Neural cell (in vitro differentiated cells): Measurements from ENCODE around the gene RHOT2. TPM values are rescaled to one million over a fixed set of nuclear protein-coding genes. Genes with fewer than 3 reads are reported as not detected.

Source experiments
- H2AFZ ChIP-seq: fragments of 200-600, 300-800 bp; sonication (generic), shearing (Covaris generic); 2 replicates; pipeline ENCODE4 v1.6.0; 2014; ENCODE audit warnings: low read depth, mild to moderate bottlenecking, antibody characterized with exemption, low read length, moderate library complexity
- H3F3A ChIP-seq: fragments of 200-600 bp; shearing (Covaris generic); 2 replicates; pipeline ENCODE4 v1.6.1; 2016; ENCODE audit warnings: mild to moderate bottlenecking, moderate library complexity, mixed read lengths, antibody characterized with exemption, low read length; ENCODE audit not compliant: insufficient read depth, poor library complexity, severe bottlenecking
- H3K27ac ChIP-seq: fragments of 200-600, 300-800 bp; sonication (generic), shearing (Covaris generic); 2 replicates; pipeline ENCODE4 v1.5.1; 2014; ENCODE audit warnings: mild to moderate bottlenecking, low read length, moderate library complexity
- H3K27me3 ChIP-seq: fragments of 300-800, 200-600 bp; sonication (generic), shearing (Covaris generic); 2 replicates; pipeline ENCODE4 v1.6.0; 2014; ENCODE audit warnings: mild to moderate bottlenecking, low read depth, low read length, moderate library complexity; ENCODE audit not compliant: insufficient read depth
- H3K36me3 ChIP-seq: fragments of 300-800, 200-600 bp; sonication (generic), shearing (Covaris generic); 2 replicates; pipeline ENCODE4 v1.5.1; 2014; ENCODE audit warnings: mild to moderate bottlenecking, antibody characterized with exemption, low read length, moderate library complexity; ENCODE audit not compliant: insufficient read depth
- H3K4me2 ChIP-seq: fragments of 300-800, 200-600 bp; sonication (generic), shearing (Covaris generic); 2 replicates; pipeline ENCODE4 v1.6.0; 2014; ENCODE audit warnings: mild to moderate bottlenecking, low read length
- H3K4me3 ChIP-seq: fragments of 300-800, 200-600 bp; sonication (generic), shearing (Covaris generic); 2 replicates; pipeline ENCODE4 v1.5.1; 2014; ENCODE audit warnings: mild to moderate bottlenecking, low read length, moderate library complexity
- H3K79me2 ChIP-seq: fragments of 200-600 bp; shearing (Covaris generic); replicated peaks from 2 replicates; pipeline ENCODE4 v1.6.0; 2014; ENCODE audit warnings: mild to moderate bottlenecking, low read length, moderate library complexity; ENCODE audit not compliant: insufficient read depth
- H3K9ac ChIP-seq: fragments of 300-800, 200-600 bp; sonication (generic), shearing (Covaris generic); 2 replicates; pipeline ENCODE4 v1.6.1; 2016; ENCODE audit warnings: mild to moderate bottlenecking, low read length, mixed read lengths
- H3K9me2 ChIP-seq: fragments of 200-600 bp; shearing (Covaris generic); 2 replicates; pipeline ENCODE4 v1.6.1; 2016; ENCODE audit warnings: mild to moderate bottlenecking, low read length, mixed read lengths; ENCODE audit not compliant: insufficient read depth
- H3K9me3 ChIP-seq: fragments of 200-600, 300-800 bp; sonication (generic), shearing (Covaris generic); 2 replicates; pipeline ENCODE4 v1.6.1; 2016; ENCODE audit warnings: mild to moderate bottlenecking, mixed run types, low read length, moderate library complexity, mixed read lengths
- H4K20me1 ChIP-seq: fragments of 200-600 bp; shearing (Covaris generic); 2 replicates; pipeline ENCODE4 v1.6.1; 2016; ENCODE audit warnings: mild to moderate bottlenecking, mixed run types; ENCODE audit not compliant: insufficient read depth
- EP300 ChIP-seq: fragments of 450-650 bp; conservative IDR thresholded peaks from 2 replicates; pipeline ENCODE4 v1.6.1; 2014; ENCODE audit warnings: antibody characterized with exemption, mild to moderate bottlenecking, moderate library complexity; ENCODE audit not compliant: poor library complexity, severe bottlenecking
- EZH2 ChIP-seq: fragments of 200-600, 300-800 bp; shearing (Covaris generic), sonication (generic); IDR thresholded peaks from 2 replicates; pipeline ENCODE4 v1.6.1; 2014; ENCODE audit warnings: antibody characterized with exemption, low read length, borderline replicate concordance, mild to moderate bottlenecking; ENCODE audit not compliant: insufficient read depth, poor library complexity, severe bottlenecking
- MXI1 ChIP-seq: fragments of 450-650 bp; conservative IDR thresholded peaks from 2 replicates; pipeline ENCODE4 v1.6.1; 2014; ENCODE audit warnings: antibody characterized with exemption, mild to moderate bottlenecking; ENCODE audit not compliant: poor library complexity, severe bottlenecking
- POLR2AphosphoS5 ChIP-seq: IDR thresholded peaks from 2 replicates; pipeline ENCODE4 v1.6.1; 2012
- RAD21 ChIP-seq: fragments of 450-650 bp; conservative IDR thresholded peaks from 2 replicates; pipeline ENCODE4 v1.6.1; 2014; ENCODE audit warnings: antibody characterized with exemption, mild to moderate bottlenecking, moderate library complexity
- SMC3 ChIP-seq: fragments of 450-650 bp; conservative IDR thresholded peaks from 2 replicates; pipeline ENCODE4 v1.6.1; 2014; ENCODE audit warnings: antibody characterized with exemption, mild to moderate bottlenecking, moderate library complexity; ENCODE audit not compliant: poor library complexity
- TAF1 ChIP-seq: IDR thresholded peaks from 2 replicates; pipeline ENCODE4 v1.6.1; 2012; ENCODE audit warnings: low read depth
- polyA plus RNA-seq: library from polyadenylated mRNA; depleted of rRNA; stranded (reverse); fragments of >200 nt; gene quantifications from 2 replicates; pipeline ENCODE4 v1.2.3, GENCODE V29; 2014
- TF ChIP-seq, protein P1 (sequence below): fragments of 450-650 bp; IDR thresholded peaks from 2 replicates; pipeline ENCODE4 v1.5.1; 2014; ENCODE audit warnings: antibody characterized with exemption, mild to moderate bottlenecking, moderate library complexity; ENCODE audit not compliant: poor library complexity, severe bottlenecking
- TF ChIP-seq, protein P2 (sequence below): IDR thresholded peaks from 2 replicates; pipeline ENCODE4 v1.6.1; 2012; ENCODE audit warnings: borderline replicate concordance

Gene RHOT2
- polyA plus RNA-seq, 1 donor from 2014 or later = 132 TPM

DNA sequence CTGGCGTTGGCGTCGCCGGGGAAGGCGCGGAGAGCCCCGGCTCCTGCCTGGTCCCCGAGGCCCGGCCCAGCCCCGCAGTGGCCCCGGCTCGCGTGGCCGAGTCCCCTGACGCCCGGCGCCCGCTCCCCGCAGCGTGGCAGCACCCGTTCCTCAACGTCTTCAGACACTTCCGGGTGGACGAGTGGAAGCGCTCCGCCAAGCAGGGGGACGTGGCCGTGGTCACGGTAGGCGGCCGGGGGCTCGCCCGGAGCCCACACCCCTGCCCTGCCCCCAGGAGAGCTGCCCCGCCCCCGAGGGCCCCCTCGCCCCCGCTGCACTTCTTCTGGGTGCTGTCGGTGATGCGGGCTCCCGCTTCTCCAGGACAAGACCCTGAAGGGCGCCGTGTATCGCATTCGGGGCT lies 18.3 kb upstream of the RHOT2 start:
- Histone ChIP-seq H3K9me3 (no peaks in the 10 kb centered on the region), H3K27ac (no peak overlapping the region), H3K9me2 (no peaks in the 10 kb centered on the region), H3K27me3 (no peaks in the 10 kb centered on the region), H3K4me2 (no peak overlapping the region), H3F3A (no peaks in the 10 kb centered on the region), H3K9ac (peak overlapping the region; percentile 89), H3K36me3 (no peaks in the 10 kb centered on the region), H2AFZ (no peak overlapping the region), H3K79me2 (no peaks in the 10 kb centered on the region), H4K20me1 (no peaks in the 10 kb centered on the region), H3K4me3 (peak overlapping the region; percentile 91)
- TF ChIP-seq SMC3 (no peak), EP300 (no peak), TAF1 (no peak), EZH2 (no peak), RAD21 (no peak), MXI1 (no peak), POLR2AphosphoS5 (no peak)
- TF ChIP-seq, protein P1, sequence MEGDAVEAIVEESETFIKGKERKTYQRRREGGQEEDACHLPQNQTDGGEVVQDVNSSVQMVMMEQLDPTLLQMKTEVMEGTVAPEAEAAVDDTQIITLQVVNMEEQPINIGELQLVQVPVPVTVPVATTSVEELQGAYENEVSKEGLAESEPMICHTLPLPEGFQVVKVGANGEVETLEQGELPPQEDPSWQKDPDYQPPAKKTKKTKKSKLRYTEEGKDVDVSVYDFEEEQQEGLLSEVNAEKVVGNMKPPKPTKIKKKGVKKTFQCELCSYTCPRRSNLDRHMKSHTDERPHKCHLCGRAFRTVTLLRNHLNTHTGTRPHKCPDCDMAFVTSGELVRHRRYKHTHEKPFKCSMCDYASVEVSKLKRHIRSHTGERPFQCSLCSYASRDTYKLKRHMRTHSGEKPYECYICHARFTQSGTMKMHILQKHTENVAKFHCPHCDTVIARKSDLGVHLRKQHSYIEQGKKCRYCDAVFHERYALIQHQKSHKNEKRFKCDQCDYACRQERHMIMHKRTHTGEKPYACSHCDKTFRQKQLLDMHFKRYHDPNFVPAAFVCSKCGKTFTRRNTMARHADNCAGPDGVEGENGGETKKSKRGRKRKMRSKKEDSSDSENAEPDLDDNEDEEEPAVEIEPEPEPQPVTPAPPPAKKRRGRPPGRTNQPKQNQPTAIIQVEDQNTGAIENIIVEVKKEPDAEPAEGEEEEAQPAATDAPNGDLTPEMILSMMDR = no peak
- TF ChIP-seq, protein P2, sequence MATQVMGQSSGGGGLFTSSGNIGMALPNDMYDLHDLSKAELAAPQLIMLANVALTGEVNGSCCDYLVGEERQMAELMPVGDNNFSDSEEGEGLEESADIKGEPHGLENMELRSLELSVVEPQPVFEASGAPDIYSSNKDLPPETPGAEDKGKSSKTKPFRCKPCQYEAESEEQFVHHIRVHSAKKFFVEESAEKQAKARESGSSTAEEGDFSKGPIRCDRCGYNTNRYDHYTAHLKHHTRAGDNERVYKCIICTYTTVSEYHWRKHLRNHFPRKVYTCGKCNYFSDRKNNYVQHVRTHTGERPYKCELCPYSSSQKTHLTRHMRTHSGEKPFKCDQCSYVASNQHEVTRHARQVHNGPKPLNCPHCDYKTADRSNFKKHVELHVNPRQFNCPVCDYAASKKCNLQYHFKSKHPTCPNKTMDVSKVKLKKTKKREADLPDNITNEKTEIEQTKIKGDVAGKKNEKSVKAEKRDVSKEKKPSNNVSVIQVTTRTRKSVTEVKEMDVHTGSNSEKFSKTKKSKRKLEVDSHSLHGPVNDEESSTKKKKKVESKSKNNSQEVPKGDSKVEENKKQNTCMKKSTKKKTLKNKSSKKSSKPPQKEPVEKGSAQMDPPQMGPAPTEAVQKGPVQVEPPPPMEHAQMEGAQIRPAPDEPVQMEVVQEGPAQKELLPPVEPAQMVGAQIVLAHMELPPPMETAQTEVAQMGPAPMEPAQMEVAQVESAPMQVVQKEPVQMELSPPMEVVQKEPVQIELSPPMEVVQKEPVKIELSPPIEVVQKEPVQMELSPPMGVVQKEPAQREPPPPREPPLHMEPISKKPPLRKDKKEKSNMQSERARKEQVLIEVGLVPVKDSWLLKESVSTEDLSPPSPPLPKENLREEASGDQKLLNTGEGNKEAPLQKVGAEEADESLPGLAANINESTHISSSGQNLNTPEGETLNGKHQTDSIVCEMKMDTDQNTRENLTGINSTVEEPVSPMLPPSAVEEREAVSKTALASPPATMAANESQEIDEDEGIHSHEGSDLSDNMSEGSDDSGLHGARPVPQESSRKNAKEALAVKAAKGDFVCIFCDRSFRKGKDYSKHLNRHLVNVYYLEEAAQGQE = no peak

DNA sequence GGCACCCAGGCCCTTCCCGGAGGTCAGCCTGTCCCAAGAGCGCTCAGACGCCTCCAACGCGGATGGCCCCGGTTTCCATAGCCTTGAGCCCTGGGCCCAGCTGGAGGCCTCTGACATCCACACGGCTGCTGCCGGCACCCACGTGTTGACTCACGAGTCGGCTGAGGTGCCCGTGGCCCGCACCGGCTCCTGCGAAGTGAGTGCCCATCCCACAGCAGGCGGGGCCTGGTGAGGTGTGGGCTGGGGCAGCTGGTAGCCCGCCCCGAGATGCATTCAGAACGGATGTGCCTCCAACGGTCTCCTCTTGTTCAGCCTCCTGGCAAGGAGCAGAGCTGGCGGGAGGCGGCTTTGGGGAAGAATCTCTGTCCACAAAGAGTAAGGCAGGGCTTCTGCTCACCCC lies 16.1 kb upstream of the RHOT2 start:
- no peak overlapping the region for H2AFZ ChIP-seq
- no peaks in the 10 kb centered on the region for H3K9me3 ChIP-seq
- no peaks in the 10 kb centered on the region for H4K20me1 ChIP-seq
- H3K9me2 ChIP-seq = no peaks in the 10 kb centered on the region
- H3K27ac ChIP-seq = no peak overlapping the region
- no peak overlapping the region for H3K4me2 ChIP-seq
- no peaks in the 10 kb centered on the region for H3K27me3 ChIP-seq
- no peak overlapping the region for H3K4me3 ChIP-seq
- no peak for TF ChIP-seq MXI1
- TF ChIP-seq, protein P2 = no peak
- TF ChIP-seq EZH2 = no peak
- H3F3A ChIP-seq = no peaks in the 10 kb centered on the region
- no peaks in the 10 kb centered on the region for H3K79me2 ChIP-seq
- H3K9ac ChIP-seq = no peak overlapping the region
- no peaks in the 10 kb centered on the region for H3K36me3 ChIP-seq
